BLaER1 treated with 17β-estradiol and CSF1 and Interleukin-3, amounts not matched to agents 10 nM and 100 nM (cell line): ENCODE data around the gene TMEM123.
A peak's percentile ranks its signal among the peaks of the same experiment; 100 is the strongest.

Source experiments
- H3K27ac ChIP-seq, 11 experiments: shearing (Covaris generic); formaldehyde crosslinking; 2 replicates each; pipeline ENCODE4 v1.8.1; 2022
- H3K27me3 ChIP-seq, 11 experiments: shearing (Covaris generic); formaldehyde crosslinking; 2 replicates each; pipeline ENCODE4 v1.8.1; 2022
- H3K36me3 ChIP-seq, 11 experiments: shearing (Covaris generic); formaldehyde crosslinking; 2 replicates each; pipeline ENCODE4 v1.8.1; 2022
- H3K4me1 ChIP-seq, 10 experiments: shearing (Covaris generic); formaldehyde crosslinking; 2 replicates each; pipeline ENCODE4 v1.8.1; 2022
- H3K4me2 ChIP-seq, 11 experiments: shearing (Covaris generic); formaldehyde crosslinking; 2 replicates each; pipeline ENCODE4 v1.8.1; 2022
- H3K4me3 ChIP-seq, 10 experiments: shearing (Covaris generic); formaldehyde crosslinking; 2 replicates each; pipeline ENCODE4 v1.8.1; 2022
- H3K9ac ChIP-seq, 11 experiments: shearing (Covaris generic); formaldehyde crosslinking; 2 replicates each; pipeline ENCODE4 v1.8.1; 2022
- H3K9me3 ChIP-seq, 11 experiments: shearing (Covaris generic); formaldehyde crosslinking; replicated peaks in 1 of 11; 2 replicates each; pipeline ENCODE4 v1.8.1; 2022
- H4K20me1 ChIP-seq, 11 experiments: shearing (Covaris generic); formaldehyde crosslinking; 2 replicates each; pipeline ENCODE4 v1.8.1; 2022
- Cebpa-rat ChIP-seq, 11 experiments: shearing (Covaris generic); IDR thresholded peaks; 2 replicates each; pipeline ENCODE4 v1.8.1; 2022

TMEM123 gene

DNA sequence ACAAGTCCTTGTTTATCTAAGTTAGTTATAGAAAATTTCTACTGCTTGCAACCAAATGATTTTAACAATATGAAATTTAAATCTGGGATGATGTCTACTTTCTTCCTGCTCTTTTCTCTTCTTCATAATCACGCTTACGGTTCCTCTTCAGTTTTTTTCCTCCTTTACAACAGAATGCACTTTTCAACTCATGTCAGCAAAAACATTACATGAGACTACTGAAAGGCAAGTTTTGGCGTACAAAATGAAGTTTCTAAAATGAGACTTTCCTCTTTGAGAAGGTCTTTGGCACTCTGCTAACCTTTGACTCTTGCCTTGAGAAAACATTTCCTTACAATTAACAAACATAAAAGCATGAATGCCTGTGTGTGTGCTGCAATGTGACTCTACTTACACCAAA is 23.3 kb downstream of the TMEM123 start:
- H3K4me2 ChIP-seq = peak overlapping the region in 7 of 11 experiments; percentile 42 to 86 (median 68); a peak in 13 of 22 replicates
- H3K4me1 ChIP-seq = peaks cover 31 to 79% (median 42%) of the 10 kb centered on the region in 10 experiments
- peak overlapping the region in 2 of 11 experiments; percentile 5 to 48; a peak in 3 of 22 replicates for H3K9ac ChIP-seq
- H3K9me3 ChIP-seq = peaks cover 27 to 31% (median 28%) of the 10 kb centered on the region in 11 experiments
- H3K27me3 ChIP-seq = no peaks in the 10 kb centered on the region
- TF ChIP-seq Cebpa-rat (IDR thresholded peaks at IDR 0.05) = no peak
- H4K20me1 ChIP-seq = peaks cover 46 to 73% (median 60%) of the 10 kb centered on the region in 11 experiments; a peak in 20 of 22 replicates
- H3K27ac ChIP-seq = peak overlapping the region in 4 of 11 experiments; percentile 2 to 55 (median 42); a peak in 4 of 22 replicates
- H3K4me3 ChIP-seq = no peak overlapping the region
- peaks cover 43 to 88% (median 63%) of the 10 kb centered on the region in 11 experiments for H3K36me3 ChIP-seq

DNA sequence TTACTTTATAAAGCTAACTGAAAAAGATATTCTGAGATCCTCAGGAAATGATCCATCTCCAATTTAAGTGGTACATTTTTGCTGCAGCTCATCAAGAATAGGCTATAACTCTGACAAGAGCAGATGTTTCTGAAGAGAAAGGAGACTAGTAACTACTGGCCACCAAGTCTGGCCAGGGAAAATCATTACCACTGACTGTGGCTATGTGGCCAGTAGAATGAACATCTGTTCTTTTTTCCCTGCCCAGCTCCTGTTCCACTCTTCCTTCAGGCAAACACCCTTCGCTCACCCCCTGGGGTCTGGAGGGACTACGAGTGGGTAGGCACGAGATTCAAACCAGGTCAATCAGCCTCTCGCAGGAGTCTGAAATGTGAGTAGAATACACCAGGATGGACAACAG is 23.9 kb downstream of the TMEM123 start:
- Histone ChIP-seq H3K9me3 (peaks cover 22 to 25% (median 23%) of the 10 kb centered on the region in 11 experiments), H3K4me3 (no peak overlapping the region), H3K9ac (peak overlapping the region in 2 of 11 experiments; percentile 5 to 35; a peak in 1 of 22 replicates), H3K4me1 (peaks cover 33 to 79% (median 46%) of the 10 kb centered on the region in 10 experiments), H3K4me2 (peak overlapping the region in 4 of 11 experiments; percentile 10 to 86 (median 68); a peak in 7 of 22 replicates), H3K27me3 (no peaks in the 10 kb centered on the region), H3K27ac (peak overlapping the region in 3 of 11 experiments; percentile 18 to 55 (median 44); a peak in 3 of 22 replicates), H4K20me1 (peaks cover 49 to 79% (median 65%) of the 10 kb centered on the region in 11 experiments; a peak in 20 of 22 replicates), H3K36me3 (peaks cover 39 to 83% (median 57%) of the 10 kb centered on the region in 11 experiments)
- TF ChIP-seq Cebpa-rat (IDR thresholded peaks at IDR 0.05) = no peak

DNA sequence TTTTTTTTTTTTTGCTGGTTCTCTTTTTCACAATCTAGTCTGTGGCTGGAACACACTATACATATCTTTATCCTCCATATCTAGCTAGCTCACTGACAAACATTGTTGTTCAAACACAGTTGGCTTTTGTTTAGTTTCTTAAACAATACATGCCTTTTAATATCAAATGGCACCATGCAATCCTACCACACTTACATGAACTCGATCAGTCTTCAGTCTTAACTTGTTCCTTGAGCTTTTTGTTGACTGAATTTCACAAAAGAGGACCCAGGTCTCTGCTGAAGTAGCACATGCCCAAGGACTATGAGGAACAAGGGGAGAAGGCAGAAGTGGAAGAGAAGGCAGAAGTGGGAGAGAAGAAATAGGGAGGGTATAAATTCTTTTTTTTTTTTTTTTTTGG is 25.5 kb downstream of the TMEM123 start:
- peaks cover 39 to 85% (median 52%) of the 10 kb centered on the region in 10 experiments for H3K4me1 ChIP-seq
- peaks cover 23 to 71% (median 42%) of the 10 kb centered on the region in 11 experiments for H3K36me3 ChIP-seq
- no peak overlapping the region for H3K4me3 ChIP-seq
- H3K9me3 ChIP-seq = peaks cover 5 to 9% (median 7%) of the 10 kb centered on the region in 11 experiments
- no peak overlapping the region for H3K9ac ChIP-seq
- H3K4me2 ChIP-seq = peak overlapping the region in 2 of 11 experiments; percentile 76 to 86; a peak in 4 of 22 replicates
- peaks cover 64 to 95% (median 81%) of the 10 kb centered on the region in 11 experiments; a peak in 20 of 22 replicates for H4K20me1 ChIP-seq
- TF ChIP-seq Cebpa-rat (IDR thresholded peaks at IDR 0.05) = no peak
- H3K27me3 ChIP-seq = no peaks in the 10 kb centered on the region
- 0 out of 22 replicates have a peak overlapping the region, but pooled peaks of 1 of the 11 experiments have one; percentile 26 for H3K27ac ChIP-seq

DNA sequence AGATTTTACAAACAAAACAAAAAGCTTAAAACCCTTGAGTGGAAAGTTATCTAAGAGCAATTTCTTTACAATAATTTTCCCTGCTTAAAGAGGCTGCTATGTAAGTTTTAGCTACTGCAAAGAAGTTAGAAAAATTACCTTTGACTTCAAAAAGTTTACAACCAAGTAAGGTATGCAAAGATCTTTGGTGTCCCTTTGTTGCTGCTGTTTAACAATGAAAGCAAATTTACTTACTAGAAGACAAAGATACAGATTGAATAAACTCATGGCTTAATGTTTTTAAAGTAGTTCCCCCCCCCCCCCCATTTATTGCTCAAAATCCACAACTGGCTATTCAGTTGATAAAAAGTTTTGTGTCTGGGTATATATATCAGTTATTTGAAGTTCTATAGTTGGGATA is 26.0 kb downstream of the TMEM123 start:
- no peak overlapping the region for H3K4me3 ChIP-seq
- H3K9me3 ChIP-seq = peaks cover under 1 to 4% (median 2%) of the 10 kb centered on the region in 11 experiments; a peak in 19 of 22 replicates
- no peak overlapping the region for H3K9ac ChIP-seq
- peaks cover 18 to 71% (median 37%) of the 10 kb centered on the region in 11 experiments for H3K36me3 ChIP-seq
- no peaks in the 10 kb centered on the region for H3K27me3 ChIP-seq
- peaks cover 69 to 97% (median 86%) of the 10 kb centered on the region in 11 experiments; a peak in 21 of 22 replicates for H4K20me1 ChIP-seq
- TF ChIP-seq Cebpa-rat (IDR thresholded peaks at IDR 0.05) = no peak
- H3K27ac ChIP-seq = no peak overlapping the region
- peak overlapping the region in 2 of 11 experiments; percentile 76 to 86; a peak in 3 of 22 replicates for H3K4me2 ChIP-seq
- peaks cover 43 to 82% (median 55%) of the 10 kb centered on the region in 10 experiments for H3K4me1 ChIP-seq

DNA sequence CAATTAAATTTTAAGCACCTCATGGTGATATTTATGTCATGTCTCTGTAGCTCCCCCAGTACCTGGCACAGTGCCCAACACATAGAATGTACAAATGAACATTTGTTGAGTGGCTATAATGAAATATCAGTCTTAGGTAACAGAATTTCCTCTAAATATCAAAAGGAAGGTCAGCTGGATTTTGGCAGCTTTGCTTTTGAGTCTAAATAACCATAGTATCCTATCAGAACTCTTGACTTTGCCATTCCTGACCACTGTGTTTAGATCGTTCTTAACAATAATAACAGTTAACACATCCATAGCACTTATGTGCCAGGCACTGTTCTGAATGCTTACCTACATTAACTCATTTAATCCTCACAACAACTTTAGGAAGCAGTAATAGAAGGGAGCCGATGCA is 26.6 kb downstream of the TMEM123 start:
- Histone ChIP-seq H4K20me1 (peaks cover 73 to 99% (median 91%) of the 10 kb centered on the region in 11 experiments; a peak in 21 of 22 replicates), H3K4me1 (peaks cover 40 to 82% (median 54%) of the 10 kb centered on the region in 10 experiments), H3K9ac (no peak overlapping the region), H3K4me2 (peak overlapping the region in 2 of 11 experiments; percentile 76 to 86; a peak in 3 of 22 replicates), H3K36me3 (peaks cover 14 to 71% (median 37%) of the 10 kb centered on the region in 11 experiments; a peak in 18 of 22 replicates), H3K27me3 (no peaks in the 10 kb centered on the region), H3K9me3 (no peaks in the 10 kb centered on the region), H3K27ac (no peak overlapping the region), H3K4me3 (no peak overlapping the region)
- no peak for TF ChIP-seq Cebpa-rat (IDR thresholded peaks at IDR 0.05)

DNA sequence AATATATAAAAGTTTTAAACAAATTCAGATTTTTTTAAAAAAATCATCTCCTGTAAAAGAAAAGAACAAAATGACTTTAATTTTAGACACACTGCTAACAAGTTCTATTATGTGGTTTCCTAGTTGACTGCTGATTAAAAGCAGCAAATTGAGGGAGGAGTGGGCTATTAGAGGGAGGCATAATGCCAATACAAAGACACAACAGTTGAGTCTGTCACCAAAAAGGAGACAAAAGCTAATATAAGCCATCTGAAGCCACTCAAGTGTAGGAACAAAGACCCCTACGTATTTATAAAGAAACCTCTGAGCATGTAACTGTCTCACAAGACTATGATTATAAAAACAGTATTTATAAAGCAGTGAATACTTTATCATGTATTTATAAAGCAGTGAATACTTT is 28.6 kb downstream of the TMEM123 start:
- Histone ChIP-seq H3K4me2 (peak overlapping the region in 6 of 11 experiments; percentile 0 to 26 (median 14); a peak in 4 of 22 replicates), H3K27ac (no peak overlapping the region), H4K20me1 (peaks cover 55 to 98% (median 89%) of the 10 kb centered on the region in 11 experiments; a peak in 21 of 22 replicates), H3K4me3 (no peak overlapping the region), H3K36me3 (peaks cover 24 to 75% (median 54%) of the 10 kb centered on the region in 11 experiments), H3K27me3 (no peaks in the 10 kb centered on the region), H3K9me3 (peaks cover 2 to 16% (median 12%) of the 10 kb centered on the region in 11 experiments; a peak in 20 of 22 replicates), H3K4me1 (peaks cover 24 to 66% (median 37%) of the 10 kb centered on the region in 10 experiments), H3K9ac (no peak overlapping the region)
- no peak for TF ChIP-seq Cebpa-rat (IDR thresholded peaks at IDR 0.05)

DNA sequence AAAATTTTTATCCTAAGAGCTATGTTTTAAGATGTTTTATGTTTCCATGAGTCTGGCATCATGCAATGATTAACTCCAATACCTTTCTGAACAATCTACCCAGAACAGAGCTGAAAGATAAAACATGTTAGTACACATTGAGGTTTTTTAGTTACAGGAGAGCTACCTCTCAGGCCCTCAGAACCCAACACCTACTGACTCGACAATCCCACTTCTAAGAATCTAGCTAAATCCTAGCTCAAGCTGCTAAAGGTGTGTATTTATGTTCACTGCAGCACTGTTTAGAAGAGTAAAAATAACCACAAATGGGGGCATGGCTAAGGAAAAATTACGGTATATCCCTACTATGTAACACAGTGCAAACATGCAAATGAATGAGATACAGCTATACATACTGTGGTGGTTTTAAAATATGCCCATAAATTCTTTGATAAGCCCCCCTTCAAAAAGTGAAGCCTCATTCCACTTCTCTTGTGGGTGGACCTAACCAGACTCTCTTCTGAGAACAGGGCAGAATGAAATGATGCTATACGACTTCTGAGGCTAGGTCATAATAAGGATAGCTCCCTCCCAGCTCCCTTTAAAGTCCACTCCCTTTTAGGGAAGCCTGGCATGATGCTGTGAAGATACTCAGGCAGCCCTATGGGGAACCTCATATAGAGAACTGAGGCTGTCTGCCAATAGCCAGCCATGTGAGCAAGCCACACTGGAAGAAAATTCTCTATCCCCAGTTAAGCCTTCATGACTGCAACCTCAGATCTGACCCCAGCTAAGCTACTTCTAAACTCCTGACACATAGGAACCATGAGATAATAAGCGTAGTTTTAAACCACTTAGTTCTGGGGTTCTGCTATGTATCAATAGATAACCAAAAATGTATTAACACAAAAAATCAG is 29.5 kb downstream of the TMEM123 start:
- peaks cover 21 to 57% (median 34%) of the 10 kb centered on the region in 10 experiments; a peak in 19 of 20 replicates for H3K4me1 ChIP-seq
- no peak overlapping the region; a peak in 1 of 22 replicates for H3K27ac ChIP-seq
- H3K4me3 ChIP-seq = no peak overlapping the region
- 0 out of 22 replicates have a peak overlapping the region, but pooled peaks of 1 of the 11 experiments have one; percentile 22 for H3K9ac ChIP-seq
- H4K20me1 ChIP-seq = peaks cover 46 to 97% (median 80%) of the 10 kb centered on the region in 11 experiments; a peak in 21 of 22 replicates
- peaks cover 11 to 25% (median 21%) of the 10 kb centered on the region in 11 experiments for H3K9me3 ChIP-seq
- H3K4me2 ChIP-seq = peak overlapping the region in 1 of 11 experiments; percentile 13; a peak in 1 of 22 replicates
- peaks cover 24 to 76% (median 59%) of the 10 kb centered on the region in 11 experiments for H3K36me3 ChIP-seq
- TF ChIP-seq Cebpa-rat (IDR thresholded peaks at IDR 0.05) = no peak
- no peaks in the 10 kb centered on the region for H3K27me3 ChIP-seq

DNA sequence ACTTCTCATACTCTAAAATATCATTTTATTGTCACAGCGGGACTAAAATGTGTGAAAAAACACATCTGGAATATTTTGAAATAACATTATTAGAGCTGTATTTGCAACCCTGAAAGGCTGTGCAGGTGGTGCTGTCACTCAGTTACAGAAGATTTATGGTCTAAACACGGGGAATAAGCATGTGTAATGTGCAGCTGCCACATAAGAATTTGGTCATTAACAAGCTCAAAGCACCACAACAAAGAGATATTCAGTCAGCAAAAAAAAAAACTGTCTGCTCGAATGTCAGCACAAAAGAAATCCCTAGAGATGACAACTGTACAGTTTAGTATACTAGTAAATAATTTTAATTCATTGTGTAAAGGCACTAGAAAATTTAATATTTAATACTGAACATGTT is 31.3 kb downstream of the TMEM123 start:
- no peaks in the 10 kb centered on the region for H3K27me3 ChIP-seq
- H3K36me3 ChIP-seq = peaks cover 38 to 85% (median 64%) of the 10 kb centered on the region in 11 experiments
- H3K9ac ChIP-seq = no peak overlapping the region; a peak in 1 of 22 replicates
- peaks cover 22 to 43% (median 38%) of the 10 kb centered on the region in 11 experiments for H3K9me3 ChIP-seq
- H3K4me1 ChIP-seq = peaks cover 12 to 48% (median 31%) of the 10 kb centered on the region in 10 experiments; a peak in 18 of 20 replicates
- peaks cover 44 to 100% (median 74%) of the 10 kb centered on the region in 11 experiments; a peak in 21 of 22 replicates for H4K20me1 ChIP-seq
- peak overlapping the region in 2 of 11 experiments; percentile 16 to 69; a peak in 3 of 22 replicates for H3K27ac ChIP-seq
- H3K4me3 ChIP-seq = no peak overlapping the region
- peak overlapping the region in 7 of 11 experiments; percentile 11 to 45 (median 36); a peak in 10 of 22 replicates for H3K4me2 ChIP-seq
- TF ChIP-seq Cebpa-rat (IDR thresholded peaks at IDR 0.05) = no peak
